WTC11 (cell line): ENCODE data around the gene CTCFL.

Experiments
- JUN ChIP-seq: sonication (generic); formaldehyde crosslinking; IDR thresholded peaks from 2 replicates; pipeline ENCODE4 v1.8.0; 2023; ENCODE audit warnings: mild to moderate bottlenecking, missing genetic modification reagents
- NFE2L1 ChIP-seq: sonication (generic); formaldehyde crosslinking; IDR thresholded peaks from 2 replicates; pipeline ENCODE4 v1.8.1; 2023; ENCODE audit warnings: missing genetic modification reagents
- TF ChIP-seq, protein P1 (sequence below): fragments of 200-600 bp; IDR thresholded peaks from 2 replicates; pipeline ENCODE4 v1.8.0; 2022; ENCODE audit warnings: antibody characterized with exemption
- TF ChIP-seq, protein P2 (sequence below): sonication (generic); formaldehyde crosslinking; IDR thresholded peaks from 2 replicates; pipeline ENCODE4 v1.8.1; 2022; ENCODE audit warnings: mild to moderate bottlenecking, moderate library complexity, missing genetic modification reagents

DNA sequence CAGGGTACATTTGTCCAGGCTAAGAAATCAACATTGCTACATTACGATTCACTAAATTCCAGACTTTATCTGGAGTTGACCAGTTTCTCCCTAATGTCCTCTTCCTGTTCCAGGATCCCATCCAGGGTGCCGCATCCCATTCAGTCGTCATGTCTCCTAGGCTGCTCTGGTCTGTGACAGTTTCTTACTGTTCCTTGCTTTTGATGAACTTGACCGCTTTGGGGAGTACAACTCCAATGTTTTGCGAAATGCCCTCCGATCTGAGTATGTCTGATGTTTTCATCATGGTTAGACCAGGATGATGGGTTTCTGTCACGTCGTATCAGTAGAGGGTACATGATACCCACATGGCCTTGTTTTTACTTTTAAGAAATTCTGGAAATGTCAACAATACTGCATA lies 62.2 kb downstream of the CTCFL start:
- TF ChIP-seq, protein P1, sequence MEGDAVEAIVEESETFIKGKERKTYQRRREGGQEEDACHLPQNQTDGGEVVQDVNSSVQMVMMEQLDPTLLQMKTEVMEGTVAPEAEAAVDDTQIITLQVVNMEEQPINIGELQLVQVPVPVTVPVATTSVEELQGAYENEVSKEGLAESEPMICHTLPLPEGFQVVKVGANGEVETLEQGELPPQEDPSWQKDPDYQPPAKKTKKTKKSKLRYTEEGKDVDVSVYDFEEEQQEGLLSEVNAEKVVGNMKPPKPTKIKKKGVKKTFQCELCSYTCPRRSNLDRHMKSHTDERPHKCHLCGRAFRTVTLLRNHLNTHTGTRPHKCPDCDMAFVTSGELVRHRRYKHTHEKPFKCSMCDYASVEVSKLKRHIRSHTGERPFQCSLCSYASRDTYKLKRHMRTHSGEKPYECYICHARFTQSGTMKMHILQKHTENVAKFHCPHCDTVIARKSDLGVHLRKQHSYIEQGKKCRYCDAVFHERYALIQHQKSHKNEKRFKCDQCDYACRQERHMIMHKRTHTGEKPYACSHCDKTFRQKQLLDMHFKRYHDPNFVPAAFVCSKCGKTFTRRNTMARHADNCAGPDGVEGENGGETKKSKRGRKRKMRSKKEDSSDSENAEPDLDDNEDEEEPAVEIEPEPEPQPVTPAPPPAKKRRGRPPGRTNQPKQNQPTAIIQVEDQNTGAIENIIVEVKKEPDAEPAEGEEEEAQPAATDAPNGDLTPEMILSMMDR = no peak
- no peak for TF ChIP-seq NFE2L1
- no peak for TF ChIP-seq JUN (CRISPR knock-in tag)
- TF ChIP-seq, protein P2, sequence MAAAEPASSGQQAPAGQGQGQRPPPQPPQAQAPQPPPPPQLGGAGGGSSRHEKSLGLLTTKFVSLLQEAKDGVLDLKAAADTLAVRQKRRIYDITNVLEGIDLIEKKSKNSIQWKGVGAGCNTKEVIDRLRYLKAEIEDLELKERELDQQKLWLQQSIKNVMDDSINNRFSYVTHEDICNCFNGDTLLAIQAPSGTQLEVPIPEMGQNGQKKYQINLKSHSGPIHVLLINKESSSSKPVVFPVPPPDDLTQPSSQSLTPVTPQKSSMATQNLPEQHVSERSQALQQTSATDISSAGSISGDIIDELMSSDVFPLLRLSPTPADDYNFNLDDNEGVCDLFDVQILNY (CRISPR knock-in tag) = no peak
